Activated T-cell treated with anti-CD3 and anti-CD28 coated beads, Interleukin-2, amount 50 U/mL, for 24 hours (primary cell): ENCODE results near the gene OR2AJ1.
"Not testable (repeated sequence)": the region's sequence is repeated elsewhere in the genome, so short reads cannot be mapped to it uniquely, and the experiment has no call there.

ENCODE experiments used
- DNase-seq: peaks from one replicate; pipeline ENCODE4 v3.0.0-alpha.2; 2020
- H3K27ac Mint-ChIP-seq: 2 replicates; pipeline ENCODE4 v1.8.0; 2020; ENCODE audit warnings: mild to moderate bottlenecking, mixed read lengths
- H3K27me3 Mint-ChIP-seq: 2 replicates; pipeline ENCODE4 v1.8.0; 2020; ENCODE audit warnings: mixed read lengths
- H3K36me3 Mint-ChIP-seq: 2 replicates; pipeline ENCODE4 v1.8.0; 2020; ENCODE audit warnings: low read depth, mixed read lengths
- H3K4me1 Mint-ChIP-seq: 2 replicates; pipeline ENCODE4 v1.8.0; 2020; ENCODE audit warnings: low read depth, mixed read lengths
- H3K4me3 Mint-ChIP-seq: 2 replicates; pipeline ENCODE4 v1.8.0; 2020; ENCODE audit warnings: mild to moderate bottlenecking, moderate library complexity, mixed read lengths
- H3K9me3 Mint-ChIP-seq: 2 replicates; pipeline ENCODE4 v1.8.0; 2020; ENCODE audit warnings: mixed read lengths

Gene OR2AJ1

DNA sequence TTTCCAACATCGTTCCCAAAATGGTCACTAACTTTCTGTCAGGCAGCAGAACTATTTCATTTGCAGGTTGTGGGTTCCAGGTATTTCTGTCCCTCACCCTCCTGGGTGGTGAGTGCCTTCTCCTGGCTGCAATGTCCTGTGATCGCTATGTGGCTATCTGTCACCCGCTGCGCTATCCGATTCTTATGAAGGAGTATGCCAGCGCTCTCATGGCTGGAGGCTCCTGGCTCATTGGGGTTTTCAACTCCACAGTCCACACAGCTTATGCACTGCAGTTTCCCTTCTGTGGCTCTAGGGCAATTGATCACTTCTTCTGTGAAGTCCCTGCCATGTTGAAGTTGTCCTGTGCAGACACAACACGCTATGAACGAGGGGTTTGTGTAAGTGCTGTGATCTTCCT is 9.3 kb downstream of the OR2AJ1 start:
- H3K9me3 Mint-ChIP-seq: peaks cover 12% of the 10 kb centered on the region
- H3K4me1 Mint-ChIP-seq: no peaks in the 10 kb centered on the region
- H3K4me3 Mint-ChIP-seq: no peak overlapping the region
- H3K36me3 Mint-ChIP-seq: peaks cover 1% of the 10 kb centered on the region
- DNase-seq: no peak
- H3K27me3 Mint-ChIP-seq: no peaks in the 10 kb centered on the region
- no peak overlapping the region for H3K27ac Mint-ChIP-seq

GRCh38 chr1:247935781-247936180 is 11.1 kb downstream of the OR2AJ1 start:
- no peaks in the 10 kb centered on the region for H3K4me1 Mint-ChIP-seq
- no peak overlapping the region for H3K4me3 Mint-ChIP-seq
- peaks cover 12% of the 10 kb centered on the region for H3K9me3 Mint-ChIP-seq
- H3K36me3 Mint-ChIP-seq: peaks cover 1% of the 10 kb centered on the region
- no peaks in the 10 kb centered on the region for H3K27me3 Mint-ChIP-seq
- no peak overlapping the region for H3K27ac Mint-ChIP-seq
- no peak for DNase-seq

- Mint-ChIP-seq H3K27me3 (no peaks in the 10 kb centered on the region), H3K36me3 (peaks cover 1% of the 10 kb centered on the region), H3K4me1 (no peaks in the 10 kb centered on the region), H3K27ac (no peak overlapping the region), H3K9me3 (peaks cover 12% of the 10 kb centered on the region), H3K4me3 (no peak overlapping the region)
- no peak for DNase-seq
Observed at GRCh38 chr1:247936415-247936814, 11.7 kb downstream of the OR2AJ1 start.

DNA sequence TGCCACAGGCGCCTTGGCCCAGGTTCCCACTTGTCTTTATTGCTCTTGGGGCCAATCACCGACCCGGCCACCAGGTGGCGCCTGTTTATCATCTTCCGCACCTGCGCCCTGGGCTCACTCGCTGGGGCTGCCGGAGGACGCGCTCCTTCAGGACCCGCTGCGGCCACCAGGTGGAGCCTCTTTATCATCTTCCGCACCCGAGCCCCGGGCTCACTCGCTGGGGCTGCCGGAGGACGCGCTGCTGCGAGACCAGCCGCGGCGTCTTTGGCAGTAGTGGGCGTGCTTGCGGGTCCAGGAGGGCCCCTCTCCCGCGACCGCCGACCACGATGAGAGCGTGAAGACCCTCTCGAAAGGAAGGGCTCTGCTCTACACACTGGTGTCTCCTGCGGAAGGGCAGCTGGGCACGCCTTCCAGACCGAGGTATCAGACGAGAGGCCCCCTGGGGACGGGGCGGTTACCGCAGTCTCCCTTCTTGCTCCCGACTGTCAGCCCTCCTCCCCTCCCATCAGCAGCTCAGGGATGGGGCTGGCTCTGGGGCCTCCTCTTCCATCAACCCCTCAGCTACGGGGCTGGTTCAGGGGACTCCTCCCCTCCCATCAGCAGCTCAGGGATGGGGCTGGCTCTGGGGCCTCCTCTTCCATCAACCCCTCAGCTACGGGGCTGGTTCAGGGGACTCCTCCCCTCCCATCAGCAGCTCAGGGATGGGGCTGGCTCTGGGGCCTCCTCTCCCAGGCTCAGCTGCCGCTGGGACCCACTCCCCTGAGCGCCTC is 12.5 kb downstream of the OR2AJ1 start:
- Mint-ChIP-seq H3K4me3 (peak overlapping the region; percentile 81), H3K27ac (peak overlapping the region; percentile 76), H3K9me3 (peaks cover 12% of the 10 kb centered on the region)
- peak; percentile 95 for DNase-seq
- not testable (repeated sequence) for H3K4me1 Mint-ChIP-seq, H3K36me3 Mint-ChIP-seq, H3K27me3 Mint-ChIP-seq

- Mint-ChIP-seq H3K9me3 (no peaks in the 10 kb centered on the region), H3K27me3 (no peaks in the 10 kb centered on the region), H3K4me1 (no peaks in the 10 kb centered on the region), H3K4me3 (no peak overlapping the region), H3K36me3 (no peaks in the 10 kb centered on the region), H3K27ac (no peak overlapping the region)
- DNase-seq: no peak
Observed at GRCh38 chr1:247942624-247943023, 17.9 kb downstream of the OR2AJ1 start.

DNA sequence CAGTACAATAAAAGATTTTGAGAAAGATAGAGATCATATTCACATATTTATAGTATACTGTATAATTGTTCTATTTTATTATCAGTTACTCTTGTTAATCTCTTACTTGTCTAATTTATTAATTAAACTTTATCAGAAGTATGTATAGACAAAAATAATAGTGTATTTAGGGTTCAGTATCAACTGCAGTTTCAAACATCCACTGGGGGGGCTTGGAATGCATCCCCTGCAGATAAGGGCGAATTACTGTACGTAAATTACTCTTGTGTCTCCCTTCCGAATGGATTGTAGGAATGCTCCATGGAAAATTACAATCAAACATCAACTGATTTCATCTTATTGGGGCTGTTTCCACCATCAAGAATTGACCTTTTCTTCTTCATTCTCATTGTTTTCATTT is 23.9 kb downstream of the OR2AJ1 start, which contains the start of gene OR2L8:
OR2L8 (plus strand) TSS at position 301 of the 400 bp plus-strand sequence; CDS start at position 301, 0 bp downstream.
- no peak within 1 kb of the TSS for H3K27ac Mint-ChIP-seq
- peaks cover 5% of the 10 kb centered on the region for H3K9me3 Mint-ChIP-seq
- DNase-seq: no peak
- no peaks in the 10 kb centered on the region for H3K27me3 Mint-ChIP-seq
- no peak within 1 kb of the TSS for H3K4me3 Mint-ChIP-seq
- H3K4me1 Mint-ChIP-seq: no peaks in the 10 kb centered on the region
- no peaks in the 10 kb centered on the region for H3K36me3 Mint-ChIP-seq

- Mint-ChIP-seq H3K4me3 (no peak overlapping the region), H3K4me1 (no peaks in the 10 kb centered on the region), H3K27ac (no peak overlapping the region), H3K27me3 (no peaks in the 10 kb centered on the region), H3K36me3 (no peaks in the 10 kb centered on the region), H3K9me3 (peaks cover 14% of the 10 kb centered on the region)
- no peak for DNase-seq
Observed at GRCh38 chr1:247953408-247953807, 28.7 kb downstream of the OR2AJ1 start.

- peaks cover 5% of the 10 kb centered on the region for H3K4me1 Mint-ChIP-seq
- H3K36me3 Mint-ChIP-seq: no peaks in the 10 kb centered on the region
- H3K27me3 Mint-ChIP-seq: no peaks in the 10 kb centered on the region
- H3K27ac Mint-ChIP-seq: no peak overlapping the region
- no peak overlapping the region for H3K4me3 Mint-ChIP-seq
- peaks cover 9% of the 10 kb centered on the region for H3K9me3 Mint-ChIP-seq
- no peak for DNase-seq
Observed at GRCh38 chr1:247961791-247962190, 37.1 kb downstream of the OR2AJ1 start.

DNA sequence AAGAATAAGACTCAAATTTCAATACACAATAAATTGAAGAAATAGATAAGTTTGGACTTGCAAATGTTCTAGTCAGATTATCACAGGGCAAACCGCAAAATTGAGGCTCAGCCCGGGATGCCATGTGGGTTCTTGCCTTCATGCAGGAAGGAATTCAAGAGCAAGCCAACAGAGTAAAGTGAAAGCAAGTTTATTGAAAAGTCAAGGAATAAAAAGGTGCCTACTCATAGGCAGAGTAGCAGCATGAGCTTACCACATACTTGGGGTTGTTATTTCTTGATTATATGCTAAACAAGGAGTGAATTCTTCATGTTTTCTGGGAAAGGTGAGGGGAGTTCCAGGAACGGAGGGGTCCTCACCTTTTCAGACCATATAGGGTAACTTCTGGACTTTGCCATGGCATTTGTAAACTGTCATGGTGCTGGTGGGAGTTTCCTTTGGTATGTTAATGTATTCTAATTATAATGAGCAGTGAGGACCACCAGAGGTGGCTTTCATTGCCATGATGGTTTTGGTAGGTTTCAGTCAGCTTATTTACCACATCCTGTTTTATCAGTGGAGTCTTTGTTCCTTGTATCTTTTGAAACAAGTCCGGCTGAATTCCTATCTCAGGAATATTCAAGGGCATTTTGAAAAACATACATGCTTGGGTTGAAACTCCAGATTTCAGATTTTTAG is 38.4 kb downstream of the OR2AJ1 start:
- DNase-seq: no peak
- no peak overlapping the region for H3K27ac Mint-ChIP-seq
- H3K36me3 Mint-ChIP-seq: no peaks in the 10 kb centered on the region
- peaks cover 5% of the 10 kb centered on the region for H3K4me1 Mint-ChIP-seq
- H3K4me3 Mint-ChIP-seq: no peak overlapping the region
- no peaks in the 10 kb centered on the region for H3K27me3 Mint-ChIP-seq
- H3K9me3 Mint-ChIP-seq: peaks cover 2% of the 10 kb centered on the region

DNA sequence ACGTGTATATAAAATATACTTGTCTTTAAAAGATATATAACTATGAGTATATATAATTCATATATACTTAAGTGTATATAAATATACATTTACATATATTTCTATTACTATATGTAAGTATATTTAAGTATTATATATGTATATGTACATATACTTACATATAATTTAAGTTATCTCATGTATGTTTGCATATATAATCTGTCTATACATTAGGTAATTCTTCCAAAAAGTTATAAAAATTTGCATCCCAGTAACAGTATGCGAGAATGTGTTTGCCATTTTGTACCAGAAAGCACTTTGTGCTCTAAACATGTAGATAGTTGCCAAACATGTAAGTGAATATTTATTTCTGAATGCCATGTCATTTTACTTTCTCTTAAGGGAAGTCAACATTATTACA is 40.2 kb downstream of the OR2AJ1 start, which contains the start of gene OR2AK2:
OR2AK2 (plus strand) TSS at position 301 of the 400 bp plus-strand sequence. CDS start 144 bp downstream, outside the sequence.
- Mint-ChIP-seq H3K4me3 (no peak within 1 kb of the TSS), H3K27me3 (no peaks in the 10 kb centered on the region), H3K9me3 (no peaks in the 10 kb centered on the region), H3K36me3 (no peaks in the 10 kb centered on the region), H3K4me1 (peaks cover 5% of the 10 kb centered on the region), H3K27ac (no peak within 1 kb of the TSS)
- no peak for DNase-seq

DNA sequence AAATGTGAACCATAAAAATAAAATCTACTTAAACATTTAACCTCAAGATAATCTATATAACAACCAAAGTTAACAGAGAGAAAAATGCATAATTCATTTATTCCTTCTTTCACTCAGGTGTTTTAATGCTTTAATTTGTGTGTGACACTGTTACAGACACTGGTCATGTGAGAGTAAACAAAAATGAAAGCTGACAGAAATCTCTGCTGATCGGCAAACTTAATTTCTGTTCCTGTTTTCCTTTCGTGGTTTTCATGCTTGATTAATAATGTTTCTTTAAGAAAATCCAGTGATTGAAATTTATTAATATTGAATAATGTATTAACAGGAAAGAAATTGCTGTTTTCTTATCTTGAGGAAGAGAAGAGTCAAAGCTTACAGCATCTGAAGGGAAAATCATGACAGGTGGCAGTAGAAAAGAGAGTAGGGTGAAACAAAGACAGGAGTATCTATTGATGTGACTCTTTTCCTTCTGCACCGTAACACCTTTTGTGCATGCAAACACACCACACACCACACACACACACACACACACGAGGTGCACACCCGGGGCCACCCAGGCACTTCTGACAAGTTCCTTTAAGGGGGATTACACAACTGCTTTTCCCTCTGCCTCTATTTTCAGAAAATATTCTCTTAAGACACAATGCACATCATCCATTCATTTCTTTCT is 42.0 kb downstream of the OR2AJ1 start:
- Mint-ChIP-seq H3K27me3 (no peaks in the 10 kb centered on the region), H3K4me1 (peaks cover 5% of the 10 kb centered on the region), H3K27ac (no peak overlapping the region), H3K9me3 (no peaks in the 10 kb centered on the region), H3K4me3 (no peak overlapping the region), H3K36me3 (no peaks in the 10 kb centered on the region)
- DNase-seq: no peak
